SK-N-SH (cell line): Measurements from ENCODE around the gene ESCO1. TPM values are rescaled to one million over a fixed set of nuclear protein-coding genes. Genes with fewer than 3 reads are reported as not detected.

ENCODE experiments used
- CTCF ChIA-PET: fragments of 300-600, 350-600 bp; formaldehyde crosslinking; extraction: SDS; loops from one replicate; lab custom pipeline; 2021; lab: Yijun Ruan, JAX
- POLR2A ChIA-PET: fragments of 350-600 bp; sonication (Branson Sonifier 250); formaldehyde crosslinking; extraction: SDS; loops from one replicate; lab custom pipeline; 2020; ENCODE audit warnings: antibody characterized with exemption, inconsistent platforms; lab: Yijun Ruan, JAX
- DNase-seq: peaks from one replicate; pipeline ENCODE4 v3.0.0; 2012
- H2AFZ ChIP-seq: fragments of 200-600 bp; sonication (generic); 2 replicates; pipeline ENCODE4 v1.8.1; 2016; ENCODE audit warnings: antibody characterized with exemption, mild to moderate bottlenecking, low read depth
- H3F3A ChIP-seq: fragments of 200-600 bp; sonication (generic); replicated peaks from 2 replicates; pipeline ENCODE3; 2016; ENCODE audit warnings: antibody characterized with exemption, mild to moderate bottlenecking; ENCODE audit not compliant: insufficient read depth
- H3K27ac ChIP-seq, 2 experiments: fragments of 200-500 bp in 1 of 2; fragments of 200-600 bp in 1 of 2; sonication (Bioruptor generic) in 1 of 2; sonication (generic), shearing (Covaris generic) in 1 of 2; 2 replicates each; pipeline versions ENCODE4 v1.5.1 to v1.6.1; 2014 to 2016; ENCODE audit warnings: low read depth in 2 of 2, inconsistent platforms in 1 of 2, low read length in 1 of 2, mild to moderate bottlenecking in 1 of 2, mixed read lengths in 1 of 2
- H3K27me3 ChIP-seq: fragments of 200-600 bp; sonication (generic), shearing (Covaris generic); 2 replicates; pipeline ENCODE4 v1.6.1; 2016; ENCODE audit warnings: mixed run types; ENCODE audit not compliant: insufficient read depth
- H3K36me3 ChIP-seq, 2 experiments: fragments of 200-500 bp in 1 of 2; fragments of 200-600 bp in 1 of 2; sonication (Bioruptor generic) in 1 of 2; sonication (generic) in 1 of 2; replicated peaks in 1 of 2; 2 replicates each; pipeline versions ENCODE3 to v1.5.1; 2014 to 2016; ENCODE audit warnings: low read length in 1 of 2, mild to moderate bottlenecking in 1 of 2; ENCODE audit not compliant: insufficient read depth in 2 of 2, control insufficient read depth in 1 of 2
- H3K4me1 ChIP-seq, 2 experiments: fragments of 200-500 bp in 1 of 2; fragments of 200-600 bp in 1 of 2; sonication (Bioruptor generic) in 1 of 2; sonication (generic), shearing (Covaris generic) in 1 of 2; 2 replicates each; pipeline versions ENCODE4 v1.5.1 to v1.6.1; 2014 to 2016; ENCODE audit warnings: low read depth in 1 of 2, low read length in 1 of 2, mixed run types in 1 of 2; ENCODE audit not compliant: insufficient read depth in 2 of 2, control insufficient read depth in 1 of 2
- H3K4me2 ChIP-seq: fragments of 200-600 bp; sonication (generic), shearing (Covaris generic); 2 replicates; pipeline ENCODE4 v1.6.1; 2017; ENCODE audit warnings: mixed run types
- H3K4me3 ChIP-seq, 2 experiments: fragments of 200-500 bp in 1 of 2; fragments of 200-600 bp in 1 of 2; sonication (Bioruptor generic) in 1 of 2; sonication (generic), shearing (Covaris generic) in 1 of 2; 2 replicates each; pipeline versions ENCODE4 v1.5.1 to v1.8.1; 2014 to 2016; ENCODE audit warnings: low read depth in 2 of 2, inconsistent platforms in 1 of 2, low read length in 1 of 2, mild to moderate bottlenecking in 1 of 2, mixed read lengths in 1 of 2, moderate library complexity in 1 of 2
- H3K79me2 ChIP-seq: fragments of 200-600 bp; sonication (generic); 2 replicates; pipeline ENCODE4 v1.8.1; 2017; ENCODE audit warnings: mild to moderate bottlenecking; ENCODE audit not compliant: insufficient read depth
- H3K9ac ChIP-seq: fragments of 200-600 bp; sonication (generic); 2 replicates; pipeline ENCODE4 v1.6.1; 2017; ENCODE audit warnings: mixed run types
- H3K9me2 ChIP-seq: fragments of 200-600 bp; sonication (generic); 2 replicates; pipeline ENCODE4 v1.6.1; 2017; ENCODE audit warnings: mixed run types
- H3K9me3 ChIP-seq: fragments of 200-600 bp; sonication (generic); 2 replicates; pipeline ENCODE4 v1.6.1; 2017; ENCODE audit warnings: mixed run types, mild to moderate bottlenecking, moderate library complexity
- H4K20me1 ChIP-seq: fragments of 200-600 bp; sonication (generic); 2 replicates; pipeline ENCODE4 v1.6.1; 2017; ENCODE audit warnings: mild to moderate bottlenecking, mixed run types; ENCODE audit not compliant: insufficient read depth
- ELF1 ChIP-seq: IDR thresholded peaks from 2 replicates; pipeline ENCODE4 v1.4.0; 2012
- EP300 ChIP-seq, 2 experiments: IDR thresholded peaks; 2 replicates each; pipeline versions ENCODE4 v1.4.0 to v1.6.1; 2012; ENCODE audit warnings: borderline replicate concordance in 1 of 2, low read depth in 1 of 2, low read length in 1 of 2
- EZH2phosphoT487 ChIP-seq: fragments of 200-600 bp; sonication (generic); IDR thresholded peaks from 2 replicates; pipeline ENCODE4 v1.6.1; 2017; ENCODE audit warnings: low read depth, mixed run types, mild to moderate bottlenecking, antibody characterized with exemption, moderate library complexity, borderline replicate concordance
- FOSL2 ChIP-seq: IDR thresholded peaks from 2 replicates; pipeline ENCODE4 v1.4.0; 2012; ENCODE audit warnings: low read depth, mild to moderate bottlenecking, moderate library complexity, borderline replicate concordance
- FOXJ3 ChIP-seq: sonication (generic); formaldehyde crosslinking; IDR thresholded peaks from 2 replicates; pipeline ENCODE4 v1.5.1; 2020; ENCODE audit warnings: mild to moderate bottlenecking, missing genetic modification reagents
- FOXM1 ChIP-seq: IDR thresholded peaks from 2 replicates; pipeline ENCODE4 v1.4.0; 2012; ENCODE audit warnings: low read depth, mild to moderate bottlenecking
- GABPA ChIP-seq: IDR thresholded peaks from 2 replicates; pipeline ENCODE4 v1.4.0; 2012; ENCODE audit warnings: low read depth, mild to moderate bottlenecking
- IRF3 ChIP-seq: fragments of 150-350 bp; IDR thresholded peaks from 2 replicates; pipeline ENCODE4 v1.6.1; 2016; ENCODE audit warnings: mild to moderate bottlenecking, low read depth, low read length
- JUND ChIP-seq: IDR thresholded peaks from 2 replicates; pipeline ENCODE4 v1.4.0; 2012
- MAX ChIP-seq: IDR thresholded peaks from 2 replicates; pipeline ENCODE4 v1.4.0; 2012; ENCODE audit warnings: low read depth
- MXI1 ChIP-seq: IDR thresholded peaks from 2 replicates; pipeline ENCODE4 v1.6.1; 2012; ENCODE audit warnings: mild to moderate bottlenecking, low read depth, low read length, improper control_type of control experiment
- NFIC ChIP-seq: IDR thresholded peaks from 2 replicates; pipeline ENCODE4 v1.4.0; 2012; ENCODE audit warnings: borderline replicate concordance
- NRF1 ChIP-seq: IDR thresholded peaks from 2 replicates; pipeline ENCODE4 v1.6.1; 2012; ENCODE audit warnings: low read depth, mild to moderate bottlenecking, low read length
- RFX5 ChIP-seq: IDR thresholded peaks from 2 replicates; pipeline ENCODE4 v1.6.1; 2012; ENCODE audit warnings: mild to moderate bottlenecking, improper control_type of control experiment, low read length
- SIN3A ChIP-seq: IDR thresholded peaks from 2 replicates; pipeline ENCODE4 v1.6.1; 2012; ENCODE audit warnings: low read depth, mild to moderate bottlenecking, low read length, moderate library complexity, borderline replicate concordance
- SMC3 ChIP-seq: IDR thresholded peaks from 2 replicates; pipeline ENCODE4 v1.6.1; 2012; ENCODE audit warnings: low read depth, low read length, improper control_type of control experiment
- TEAD4 ChIP-seq: IDR thresholded peaks from 2 replicates; pipeline ENCODE4 v1.4.0; 2012; ENCODE audit warnings: mild to moderate bottlenecking, borderline replicate concordance; ENCODE audit not compliant: insufficient read depth
- USF2 ChIP-seq: fragments of 150-350 bp; IDR thresholded peaks from 2 replicates; pipeline ENCODE4 v1.6.1; 2017; ENCODE audit warnings: antibody characterized with exemption, low read length, low read depth, borderline replicate concordance
- YY1 ChIP-seq: IDR thresholded peaks from 2 replicates; pipeline ENCODE4 v1.4.0; 2012; ENCODE audit warnings: low read depth, mild to moderate bottlenecking
- ZBTB33 ChIP-seq: IDR thresholded peaks from 2 replicates; pipeline ENCODE4 v1.4.0; 2012; ENCODE audit warnings: low read depth, borderline replicate concordance
- WGBS: methylation state at CpG from one replicate; pipeline ENCODE4 v1.1.6; 2017; ENCODE audit warnings: low lambda C conversion rate; 5-methylcytosine and 5-hydroxymethylcytosine counted together
- polyA plus RNA-seq, 3 experiments: library from polyadenylated mRNA; depleted of rRNA; stranded (reverse); fragments of >200 nt; gene quantifications; 2 replicates each; pipeline ENCODE4 v1.2.3, GENCODE V29; 2012

ESCO1 gene
- polyA plus RNA-seq, 1 of the 3 experiments (the other 2 are of a cell fraction), result 2.2 TPM

- Histone ChIP-seq H3K4me3 (no peak overlapping the region), H3K9ac (no peak overlapping the region), H3K27me3 (no peaks in the 10 kb centered on the region), H3K4me1 (peaks cover 3 to 9% of the 10 kb centered on the region in 2 experiments; a peak in 2 of 4 replicates), H3K27ac (no peak overlapping the region), H3K4me2 (no peak overlapping the region), H3K9me2 (no peaks in the 10 kb centered on the region), H3K36me3 (no peaks in the 10 kb centered on the region), H3F3A (no peaks in the 10 kb centered on the region), H2AFZ (no peak overlapping the region), H4K20me1 (no peaks in the 10 kb centered on the region), H3K79me2 (no peaks in the 10 kb centered on the region), H3K9me3 (no peaks in the 10 kb centered on the region)
- ChIA-PET POLR2A (no interaction called here), CTCF (interaction anchor here (1.1 to 1.7 kb wide), 3 partner anchors 9 to 469 kb away, joined by 3 to 7 read pairs (median 3); partner anchors contain the start of gene ESCO1)
- no peak for DNase-seq
- WGBS, result 40% methylated on average over 3 of the region's 3 CpGs
- no peak for TF ChIP-seq MXI1
- no peak for TF ChIP-seq MAX
- no peak for TF ChIP-seq FOXM1
- no peak for TF ChIP-seq NRF1
- no peak for TF ChIP-seq NFIC
- TF ChIP-seq SMC3, result no peak
- no peak for TF ChIP-seq FOSL2
- no peak for TF ChIP-seq YY1
- TF ChIP-seq FOXJ3, result no peak
- TF ChIP-seq GABPA, result no peak
- TF ChIP-seq TEAD4, result no peak
- TF ChIP-seq JUND, result no peak
- TF ChIP-seq USF2, result no peak
- TF ChIP-seq EZH2phosphoT487, result no peak
- no peak for TF ChIP-seq ELF1
- no peak for TF ChIP-seq RFX5
- no peak for TF ChIP-seq EP300 (IDR thresholded peaks at IDR 0.05; ENCODE audit: borderline replicate concordance in 1 of 2, low read depth in 1 of 2, low read length in 1 of 2)
- TF ChIP-seq IRF3, result no peak
- TF ChIP-seq SIN3A, result no peak
- no peak for TF ChIP-seq ZBTB33
These were observed 113.5 kb downstream of the ESCO1 start for GRCh38 chr18:21486905-21487437.
